GM18951 (cell line): Measurements from ENCODE around the gene SELENOI.

Source experiments
- POLR2A ChIP-seq: IDR thresholded peaks from 4 replicates; pipeline ENCODE4 v1.6.1; 2011; ENCODE audit warnings: mild to moderate bottlenecking; ENCODE audit not compliant: insufficient read length, insufficient read depth; ENCODE audit errors: extremely low read depth
- in situ Hi-C: fragments of 300-500 bp; cut with MboI; formaldehyde crosslinking; loops from one replicate; pipeline ENCODE4 v1.12.0; 2022; ENCODE audit warnings: low sequenced_read_pairs, mixed read lengths, inconsistent platforms; ENCODE audit not compliant: unreplicated experiment

The SELENOI gene

DNA sequence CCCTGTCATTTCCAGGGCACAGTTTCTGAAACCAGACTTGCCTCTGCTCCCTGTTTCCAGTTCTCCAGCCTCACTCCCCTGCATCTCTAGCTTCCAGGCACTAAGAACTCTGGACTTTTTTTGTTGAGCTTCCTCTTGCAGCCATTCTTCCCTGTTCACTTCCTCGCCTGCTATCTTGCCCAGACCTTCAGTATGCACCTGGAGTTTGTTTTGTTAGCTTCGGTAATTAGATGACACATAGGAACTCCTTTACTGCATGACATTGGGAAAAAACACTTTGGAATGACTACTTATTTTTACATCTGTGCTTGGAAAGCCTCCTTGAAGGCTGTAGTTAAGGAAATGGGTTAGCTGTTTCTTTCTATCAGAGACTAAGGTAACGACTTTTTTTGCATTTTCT is 96.8 kb downstream of the SELENOI start:
- no peak for TF ChIP-seq POLR2A
- in situ Hi-C loops, result no loop called here

DNA sequence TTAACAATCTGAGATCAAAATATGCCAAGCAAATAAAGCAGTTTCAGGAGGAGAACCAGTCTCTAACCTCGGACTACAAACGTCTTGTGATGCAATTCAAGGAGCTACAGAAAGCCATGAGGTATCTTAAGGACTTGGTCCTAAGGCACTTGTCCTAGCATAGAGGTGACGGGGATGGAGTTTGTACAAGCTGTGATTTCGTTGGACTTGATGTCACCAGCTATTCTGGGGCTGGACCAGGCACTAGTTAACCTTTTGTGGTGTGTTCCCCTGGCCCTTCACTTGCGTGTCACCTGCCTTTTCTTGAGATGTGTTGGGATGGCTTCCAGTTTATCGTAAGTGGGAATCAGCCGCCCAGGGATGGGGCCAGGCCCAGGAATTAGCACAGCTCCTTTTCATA is 98.3 kb downstream of the SELENOI start:
- TF ChIP-seq POLR2A, result no peak

More for the DNA sequence above, 98.3 kb downstream of the SELENOI start:
- in situ Hi-C loops, result no loop called here
